Mammary epithelial cell (primary cell): ENCODE results near the gene COL27A1.

ENCODE experiments used
- CTCF ChIP-seq, 2 donors: IDR thresholded peaks in 1 of 2; conservative IDR thresholded peaks in 1 of 2; 2 replicates each; pipeline ENCODE4 v1.5.1; 2011 to 2012; ENCODE audit warnings: inconsistent platforms in 2 of 2, low read length in 2 of 2, mild to moderate bottlenecking in 2 of 2, control low read depth in 1 of 2, low read depth in 1 of 2; ENCODE audit not compliant: insufficient read depth in 1 of 2; ENCODE audit errors: extremely low read depth in 1 of 2
- EZH2 ChIP-seq: IDR thresholded peaks from 2 replicates; pipeline ENCODE4 v1.6.1; 2012; ENCODE audit warnings: low read length, inconsistent platforms, borderline replicate concordance

- no peak for TF ChIP-seq CTCF (conservative IDR thresholded peaks at IDR 0.05 in 1 of 2, IDR thresholded peaks at IDR 0.05 in 1 of 2; ENCODE audit: extremely low read depth in 1 of 2, insufficient read depth in 1 of 2, low read depth in 1 of 2, low read length in 2 of 2)
- TF ChIP-seq EZH2, result no peak
Observed at GRCh38 chr9:114308361-114308950, 153.1 kb downstream of the COL27A1 start.
